Esophagus mucosa (tissue), 1 donor: ENCODE results near the gene IL3RA. TPM values are rescaled to one million over a fixed set of nuclear protein-coding genes. Genes with fewer than 3 reads are reported as not detected.
"Not testable (repeated sequence)": the region's sequence is repeated elsewhere in the genome, so short reads cannot be mapped to it uniquely, and the experiment has no call there.

Source experiments
- ATAC-seq: fragments of 200-7000 bp; cut with Tn5 transposase; one replicate; pipeline ENCODE4 v1.9.1; 2020
- total RNA-seq: library from RNA; stranded (reverse); gene quantifications from one replicate; pipeline ENCODE4 v1.2.4, GENCODE V29; 2023
- donor health status: DM: yes; HTN: yes; CAD: no.

Gene IL3RA
- total RNA-seq, 1 donor from 2014 or later = 1.2 TPM

DNA sequence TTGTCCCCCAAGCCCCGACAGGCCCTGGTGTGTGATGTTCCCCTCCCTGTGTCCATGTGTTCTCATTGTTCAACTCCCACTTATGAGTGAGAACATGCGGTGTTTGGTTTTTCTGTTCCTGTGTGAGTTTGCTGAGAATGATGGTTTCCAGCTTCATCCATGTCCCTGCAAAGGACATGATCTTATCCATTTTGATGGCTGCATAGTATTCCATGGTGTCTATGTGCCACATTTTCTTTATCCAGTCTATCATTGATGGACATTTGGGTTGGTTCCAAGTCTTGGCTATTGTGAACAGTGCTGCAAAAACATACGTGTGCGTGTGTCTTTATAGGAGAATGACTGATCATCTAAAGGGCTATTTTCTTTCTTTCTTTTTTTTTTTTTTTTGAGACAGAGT, 4.2 kb upstream of the IL3RA start:
- ATAC-seq = not testable (repeated sequence)

DNA sequence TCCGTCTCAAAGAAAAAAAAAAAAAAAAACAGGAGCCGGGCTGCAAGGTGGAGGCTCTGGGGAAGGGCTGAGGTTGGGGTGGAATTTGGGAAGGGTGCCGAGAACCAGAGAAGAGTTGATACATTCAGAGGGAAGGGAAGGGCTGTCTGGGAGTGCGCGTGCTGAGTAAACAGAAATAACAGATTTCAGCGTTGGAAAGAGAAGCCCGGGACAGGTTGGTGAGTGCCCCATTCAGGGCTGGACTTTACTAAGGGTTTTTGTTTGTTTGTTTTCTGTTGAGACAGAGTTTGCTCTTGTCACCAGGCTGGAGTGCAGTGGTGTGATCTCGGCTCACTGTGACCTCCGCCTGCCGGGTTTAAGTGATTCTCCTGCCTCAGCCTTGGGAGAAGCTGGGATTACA, 1.7 kb upstream of the IL3RA start:
- no peak for ATAC-seq

DNA sequence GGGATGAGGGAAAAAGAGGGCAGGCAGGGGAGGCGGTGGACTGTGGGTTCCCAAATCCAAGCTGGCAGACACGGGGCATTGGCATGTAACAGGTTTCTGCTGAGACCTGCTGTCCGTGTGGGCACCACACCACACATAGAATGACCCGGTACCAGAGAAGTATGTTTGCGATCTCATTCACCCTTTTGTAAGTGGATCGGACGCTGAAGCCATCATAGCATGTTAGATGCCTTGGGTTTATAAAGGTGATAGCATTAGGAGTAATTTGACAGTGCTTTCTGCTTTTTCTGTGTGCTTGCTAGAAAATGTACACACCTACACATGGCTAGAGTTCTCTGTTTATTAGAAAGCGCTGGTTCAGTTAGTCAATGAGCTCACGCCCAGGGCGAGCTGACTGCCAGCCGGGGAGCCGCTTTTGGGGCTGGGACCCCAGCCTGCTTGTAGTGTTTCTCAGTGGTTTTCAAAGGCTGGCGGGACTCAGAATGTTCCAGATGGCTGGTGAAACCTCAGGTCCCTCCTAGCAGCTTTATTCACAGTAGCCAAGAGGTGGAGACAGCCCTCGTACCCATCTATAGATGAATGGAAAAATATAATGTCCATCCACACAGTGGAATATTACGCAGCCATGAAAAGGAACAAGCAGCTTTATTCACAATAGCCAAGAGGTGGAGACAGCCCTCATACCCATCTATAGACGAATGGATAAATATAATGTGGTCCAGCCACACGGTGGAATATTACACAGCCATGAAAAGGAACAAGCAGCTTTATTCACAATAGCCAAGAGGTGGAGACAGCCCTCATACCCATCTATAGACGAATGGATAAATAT, 579 bp downstream of the IL3RA start:
- ATAC-seq = no peak

DNA sequence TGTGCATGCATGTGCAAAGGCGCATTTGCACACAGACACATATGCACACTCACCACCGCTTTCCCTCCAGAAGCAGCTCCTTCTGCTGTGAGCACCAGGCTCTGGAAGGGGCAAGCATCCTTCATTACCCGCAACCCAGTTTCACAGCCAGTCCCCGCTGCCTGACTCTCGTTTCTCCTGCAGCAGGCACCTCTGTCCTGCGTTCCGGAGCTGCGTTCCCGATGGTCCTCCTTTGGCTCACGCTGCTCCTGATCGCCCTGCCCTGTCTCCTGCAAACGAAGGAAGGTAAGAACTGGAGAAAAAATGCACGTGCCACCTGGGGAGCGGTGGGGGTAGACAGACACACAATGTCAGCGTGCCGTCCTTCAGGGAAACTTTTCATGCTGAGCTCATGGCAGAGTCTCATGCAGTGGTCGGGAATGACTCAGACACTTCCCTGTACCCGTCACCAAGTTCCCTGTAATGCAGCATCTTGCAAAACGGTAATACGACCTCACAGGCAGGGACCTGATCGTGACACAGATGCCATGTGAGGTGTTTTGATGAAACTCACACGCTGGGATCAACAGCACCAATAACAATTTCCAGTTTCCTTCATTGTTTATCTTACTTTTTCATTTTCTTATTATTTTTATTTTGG, 5.1 kb downstream of the IL3RA start:
- ATAC-seq = no peak

DNA sequence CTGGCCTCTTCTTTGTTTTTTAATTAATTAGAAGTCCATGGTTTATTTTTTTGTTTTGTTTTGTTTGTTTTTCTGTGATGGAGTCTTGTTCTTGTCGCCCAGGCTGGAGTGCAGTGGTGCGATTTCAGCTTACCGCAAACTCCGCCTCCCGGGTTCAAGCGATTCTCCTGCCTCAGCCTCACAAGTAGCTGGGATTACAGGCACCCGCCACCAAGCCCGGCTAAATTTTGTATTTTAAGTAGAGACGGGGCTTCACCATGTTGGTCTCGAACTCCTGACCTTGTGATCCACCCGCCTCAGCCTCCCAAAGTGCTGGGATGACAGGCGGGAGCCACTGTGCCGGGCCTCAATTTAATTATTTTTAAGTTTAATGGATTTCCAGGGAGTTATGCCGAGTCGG, 13.0 kb downstream of the IL3RA start:
- not testable (repeated sequence) for ATAC-seq

DNA sequence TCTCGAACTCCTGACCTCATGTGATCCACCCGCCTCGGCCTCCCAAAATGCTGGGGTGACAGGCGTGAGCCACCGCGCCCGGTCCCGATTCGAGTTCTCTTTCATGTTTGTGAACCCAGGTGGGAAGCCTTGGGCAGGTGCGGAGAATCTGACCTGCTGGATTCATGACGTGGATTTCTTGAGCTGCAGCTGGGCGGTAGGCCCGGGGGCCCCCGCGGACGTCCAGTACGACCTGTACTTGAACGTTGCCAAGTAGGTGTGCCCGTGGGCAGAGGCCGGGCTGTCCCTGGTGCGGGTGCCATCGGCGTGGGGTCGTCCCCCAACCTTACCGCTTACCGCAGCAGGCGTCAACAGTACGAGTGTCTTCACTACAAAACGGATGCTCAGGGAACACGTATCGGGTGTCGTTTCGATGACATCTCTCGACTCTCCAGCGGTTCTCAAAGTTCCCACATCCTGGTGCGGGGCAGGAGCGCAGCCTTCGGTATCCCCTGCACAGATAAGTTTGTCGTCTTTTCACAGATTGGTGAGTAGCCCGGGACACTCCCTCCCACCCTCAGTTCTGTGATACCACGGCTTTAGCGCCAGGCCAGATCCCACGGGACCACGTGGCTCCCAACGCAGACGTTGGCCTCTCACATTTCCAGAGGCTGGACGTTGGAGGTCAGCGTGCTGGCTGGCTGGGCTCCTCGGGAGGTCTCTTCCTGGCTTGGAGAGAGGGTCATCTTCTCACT, 15.6 kb downstream of the IL3RA start:
- no peak for ATAC-seq

DNA sequence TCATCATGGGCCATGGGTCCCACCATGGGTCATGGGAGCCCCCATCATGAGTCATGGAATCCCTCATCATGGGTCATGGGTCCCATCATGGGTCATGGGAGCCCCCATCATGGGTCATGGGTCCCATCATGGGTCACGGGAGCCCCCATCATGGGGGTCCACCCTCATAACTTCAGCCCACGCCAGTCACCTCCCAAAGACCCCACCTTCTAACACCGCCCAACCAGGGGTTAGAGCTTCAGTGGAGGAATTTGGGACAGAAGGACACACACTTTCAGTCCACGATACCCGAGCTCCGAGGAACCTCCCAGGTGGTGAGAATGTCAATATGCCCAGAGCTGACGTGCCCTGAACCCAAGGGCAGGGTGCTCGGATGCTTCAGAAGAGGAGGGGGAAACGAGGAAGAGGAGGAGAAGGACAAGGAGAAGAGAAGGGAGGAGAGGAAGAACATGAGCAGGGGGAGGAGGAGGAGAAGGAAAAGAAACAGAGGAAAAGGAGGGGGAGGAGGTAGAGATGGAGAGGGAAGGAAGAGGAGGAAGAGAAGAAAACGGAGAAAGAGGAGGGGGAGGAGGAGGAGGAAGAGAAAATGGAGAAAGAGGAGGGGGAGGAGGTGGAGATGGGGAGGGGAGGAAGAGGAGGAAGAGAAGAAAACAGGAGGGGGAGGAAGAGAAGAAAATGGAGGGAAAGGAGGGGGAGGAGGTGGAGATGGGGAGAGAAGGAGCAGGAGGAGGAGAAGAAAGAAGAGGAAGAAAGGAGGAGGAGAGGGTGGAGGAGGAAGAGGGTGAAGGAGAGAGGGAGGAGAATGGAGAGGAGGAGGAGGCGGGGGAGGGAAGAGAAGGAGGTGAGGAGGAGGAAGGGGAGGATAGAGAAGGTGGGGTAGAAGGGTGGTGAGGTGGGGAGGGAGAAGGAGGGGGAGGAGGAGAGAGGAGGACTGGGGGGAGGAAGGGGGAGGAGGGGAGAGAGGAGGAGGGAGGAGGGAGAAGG, 17.7 kb downstream of the IL3RA start:
- ATAC-seq = no peak

DNA sequence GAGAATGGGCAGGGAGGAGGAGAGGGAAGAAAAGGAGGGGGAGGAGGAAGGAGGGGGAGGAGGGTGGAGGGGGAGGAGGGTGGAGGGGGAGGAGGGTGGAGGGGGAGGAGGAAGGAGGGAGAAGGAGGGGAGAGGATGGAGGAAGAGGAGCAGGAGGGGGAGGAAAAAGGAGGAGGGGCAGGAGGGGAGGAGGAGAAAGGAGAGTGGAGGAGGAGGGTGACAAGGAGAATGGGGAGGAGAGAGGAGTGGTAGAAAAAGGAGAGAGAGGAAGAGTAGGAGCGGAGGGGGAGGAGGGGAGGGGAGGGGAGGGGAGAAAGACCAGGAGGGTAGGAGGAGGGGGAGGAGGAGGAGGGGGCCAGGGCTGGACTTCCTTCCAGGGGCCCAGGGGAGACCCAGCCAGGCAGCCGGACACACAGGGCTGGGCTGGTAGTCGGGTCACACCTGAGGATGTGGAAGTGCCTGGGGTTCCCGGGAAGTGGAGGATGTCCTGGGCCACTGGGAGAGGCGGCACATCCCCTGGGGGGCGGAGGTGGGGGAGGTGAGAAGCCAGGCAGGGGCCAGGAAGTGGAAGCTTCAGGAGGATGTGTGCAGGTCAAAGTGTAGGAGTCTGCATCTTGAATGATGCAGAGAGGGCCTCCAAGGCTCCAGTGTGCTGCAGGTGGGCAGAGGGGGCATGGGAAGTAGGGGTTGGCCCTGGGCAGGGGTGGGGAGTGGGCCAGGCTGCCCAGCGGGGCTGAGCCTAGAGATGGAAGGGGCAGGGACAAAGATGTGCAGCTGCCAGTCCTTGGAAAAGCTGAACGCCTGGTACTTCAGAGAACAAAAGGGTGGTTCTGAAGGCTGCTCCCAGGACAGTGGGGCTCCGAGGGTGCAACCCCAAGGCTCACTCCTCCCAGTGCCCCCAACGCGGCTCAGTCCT, 18.8 kb downstream of the IL3RA start:
- no peak for ATAC-seq

DNA sequence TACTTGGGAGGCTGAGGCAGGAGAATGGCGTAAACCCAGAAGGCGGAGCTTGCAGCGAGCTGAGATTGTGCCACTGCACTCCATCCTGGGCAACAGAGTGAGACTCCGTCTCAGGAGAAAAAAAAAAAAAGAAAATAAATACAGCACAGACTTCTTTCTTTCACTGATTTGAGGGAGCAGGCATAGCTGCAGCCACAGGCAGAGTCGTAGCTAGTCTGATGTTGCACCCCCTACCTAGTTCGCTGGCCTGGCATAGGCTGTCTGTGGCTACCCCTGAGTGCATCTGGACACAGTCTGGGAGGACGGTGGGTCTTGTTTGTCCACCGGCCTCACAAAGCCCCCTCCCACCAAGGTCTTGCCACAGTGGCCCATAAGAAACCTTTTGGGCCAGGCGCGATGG, 21.4 kb downstream of the IL3RA start:
- no peak for ATAC-seq

DNA sequence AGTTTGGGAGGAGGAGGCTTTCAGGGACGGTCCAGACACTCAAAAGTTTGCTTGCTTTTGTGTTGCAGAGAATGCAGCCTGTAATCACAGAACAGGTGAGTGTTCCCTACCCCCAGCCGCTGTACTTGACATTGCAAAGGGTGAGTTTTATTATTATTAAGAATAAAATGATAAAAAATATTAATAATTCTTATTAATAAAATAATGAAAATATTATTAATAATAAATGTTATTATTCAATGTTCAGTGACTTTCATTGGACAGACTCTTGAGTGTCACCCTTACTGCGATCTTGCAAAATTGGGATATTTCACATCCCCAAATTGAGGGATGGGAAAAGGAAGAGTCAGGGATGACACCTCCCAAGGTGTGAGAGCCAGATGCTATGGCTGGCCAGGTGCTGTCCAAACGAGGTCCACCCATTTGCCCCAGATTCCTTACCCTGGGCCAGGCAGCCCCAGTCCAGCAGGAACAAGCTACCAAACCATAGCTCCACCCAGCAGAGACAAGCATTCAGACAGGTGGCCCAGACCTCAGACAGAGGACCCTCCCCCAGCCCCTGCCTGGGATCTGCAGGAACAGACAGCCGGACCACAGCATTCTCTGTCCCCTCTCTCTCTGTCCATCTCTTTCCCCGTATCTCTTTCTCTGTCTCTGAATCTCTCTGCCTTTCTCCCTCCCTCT, 22.4 kb downstream of the IL3RA start:
- ATAC-seq = no peak

DNA sequence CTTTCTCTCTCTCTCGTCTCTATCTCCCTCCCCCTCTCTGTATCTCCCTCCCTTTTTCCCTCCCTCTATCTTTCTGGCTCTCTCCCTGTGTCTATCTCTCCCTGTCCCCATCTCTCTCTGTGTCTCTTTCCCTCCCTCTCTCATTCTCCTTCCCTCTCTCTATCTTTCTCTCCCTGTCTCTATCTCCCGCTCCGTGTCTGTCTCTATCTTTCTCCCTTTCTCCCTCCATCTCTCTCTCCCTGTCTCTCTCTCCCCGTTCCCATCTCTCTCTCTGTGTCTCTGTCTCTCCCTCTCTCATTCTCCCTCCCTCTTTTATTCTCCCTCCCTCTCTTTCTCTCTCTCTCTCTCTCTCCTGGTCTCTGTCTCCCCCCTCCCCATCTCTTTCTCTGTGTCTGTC, 22.9 kb downstream of the IL3RA start:
- no peak for ATAC-seq

DNA sequence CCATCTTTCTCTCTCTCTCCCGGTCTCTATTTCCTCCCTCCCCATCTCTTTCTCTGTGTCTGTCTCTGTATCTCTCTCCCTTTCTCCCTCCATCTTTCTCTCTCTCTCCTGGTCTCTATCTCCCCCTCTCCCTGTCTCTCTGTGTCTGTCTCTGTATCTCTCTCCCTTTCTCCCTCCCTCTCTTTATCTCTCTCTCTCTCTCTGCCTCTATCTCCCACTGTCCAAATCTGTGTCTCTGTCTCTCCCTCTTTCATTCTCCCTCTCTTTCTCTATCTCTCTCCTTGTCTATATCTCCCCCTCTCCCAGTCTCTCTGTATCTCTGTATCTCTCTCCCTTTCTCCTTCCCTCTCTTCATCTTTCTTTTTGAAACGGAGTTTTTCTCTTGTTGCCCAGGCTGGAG, 23.6 kb downstream of the IL3RA start:
- no peak for ATAC-seq

DNA sequence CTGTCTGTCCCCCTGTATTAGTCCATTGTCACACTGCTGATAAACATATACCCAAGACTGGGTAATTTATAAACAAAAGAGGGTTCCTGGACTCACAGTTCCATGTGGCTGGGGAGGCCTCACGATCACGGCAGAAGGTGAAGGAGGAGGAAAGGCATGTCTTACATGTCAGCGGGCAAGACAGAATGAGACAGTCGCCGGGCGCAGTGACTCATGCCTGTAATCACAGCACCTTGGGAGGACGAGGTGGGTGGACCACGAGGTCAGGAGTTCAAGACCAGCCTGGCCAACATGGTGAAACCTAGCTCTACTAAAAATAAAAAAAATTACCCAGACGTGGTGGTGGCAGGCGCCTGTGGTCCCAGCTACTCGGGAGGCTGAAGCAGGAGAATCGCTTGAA, 24.7 kb downstream of the IL3RA start:
- ATAC-seq = no peak

DNA sequence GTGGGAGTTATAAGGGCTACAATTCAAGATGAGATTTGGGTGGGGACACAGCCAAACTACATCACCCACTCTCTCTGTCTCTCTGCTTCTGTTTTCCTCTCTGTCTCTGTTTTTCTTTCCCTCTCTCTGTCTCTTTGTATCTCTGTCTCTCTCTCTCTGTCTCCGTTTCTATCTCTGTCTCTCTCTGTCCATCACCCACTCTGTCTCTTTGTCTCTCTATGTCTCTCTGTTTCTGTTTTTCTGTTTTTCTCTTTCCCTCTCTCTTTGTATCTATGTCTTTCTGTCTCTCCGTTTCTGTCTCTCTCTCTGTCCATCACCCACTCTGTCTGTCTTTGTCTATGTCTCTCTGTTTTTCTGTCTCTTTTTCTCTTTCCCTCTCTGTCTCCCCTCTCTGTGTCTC, 25.3 kb downstream of the IL3RA start:
- no peak for ATAC-seq

DNA sequence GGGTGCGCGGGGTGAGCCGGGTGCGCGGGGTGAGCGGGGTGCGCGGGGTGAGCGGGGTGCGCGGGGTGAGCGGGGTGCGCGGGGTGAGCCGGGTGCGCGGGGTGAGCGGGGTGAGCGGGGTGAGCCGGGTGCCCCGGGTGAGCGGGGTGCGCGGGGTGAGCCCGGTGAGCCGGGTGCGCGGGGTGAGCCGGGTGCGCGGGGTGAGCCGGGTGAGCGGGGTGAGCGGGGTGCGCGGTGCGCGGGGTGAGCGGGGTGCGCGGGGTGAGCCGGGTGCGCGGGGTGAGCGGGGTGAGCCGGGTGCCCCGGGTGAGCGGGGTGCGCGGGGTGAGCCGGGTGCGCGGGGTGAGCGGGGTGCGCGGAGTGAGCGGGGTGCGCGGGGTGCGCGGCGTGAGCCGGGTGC, 29.8 kb downstream of the IL3RA start:
- not testable (repeated sequence) for ATAC-seq

DNA sequence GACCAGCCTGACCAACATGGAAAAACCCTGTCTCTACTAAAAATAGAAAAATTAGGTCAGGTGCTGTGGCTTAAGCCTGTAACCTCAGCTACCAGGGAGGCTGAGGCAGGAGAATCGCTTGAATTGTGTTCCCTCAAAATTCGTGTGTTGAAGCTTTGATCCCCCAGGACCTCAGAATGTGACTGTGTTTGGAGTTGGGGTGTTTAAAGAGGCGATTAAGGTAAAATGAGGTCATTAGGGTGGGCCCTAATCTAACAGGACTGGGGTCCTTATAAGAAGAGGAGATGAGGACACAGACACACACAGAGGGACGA, 31.8 kb downstream of the IL3RA start:
- ATAC-seq = no peak

DNA sequence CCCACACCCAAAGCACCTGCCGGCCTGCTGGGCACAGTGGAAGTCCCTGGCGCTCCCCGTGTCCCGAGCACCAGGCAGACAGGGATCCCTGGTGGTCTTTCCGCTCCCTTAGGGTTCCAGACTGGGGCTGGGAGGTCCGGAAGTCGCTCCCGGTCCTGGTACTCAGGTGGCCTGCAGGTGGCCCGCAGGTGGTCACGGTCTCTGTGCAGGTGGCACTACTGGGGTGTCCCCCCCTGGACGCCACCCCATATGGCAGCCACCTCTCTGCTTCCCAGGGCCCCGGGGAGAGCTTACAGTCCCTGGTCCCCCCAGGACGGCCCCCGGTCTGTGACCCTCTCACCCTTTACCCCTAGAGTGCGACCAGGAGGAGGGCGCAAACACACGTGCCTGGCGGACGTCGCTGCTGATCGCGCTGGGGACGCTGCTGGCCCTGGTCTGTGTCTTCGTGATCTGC, 41.7 kb downstream of the IL3RA start:
- ATAC-seq = peak; percentile 22

DNA sequence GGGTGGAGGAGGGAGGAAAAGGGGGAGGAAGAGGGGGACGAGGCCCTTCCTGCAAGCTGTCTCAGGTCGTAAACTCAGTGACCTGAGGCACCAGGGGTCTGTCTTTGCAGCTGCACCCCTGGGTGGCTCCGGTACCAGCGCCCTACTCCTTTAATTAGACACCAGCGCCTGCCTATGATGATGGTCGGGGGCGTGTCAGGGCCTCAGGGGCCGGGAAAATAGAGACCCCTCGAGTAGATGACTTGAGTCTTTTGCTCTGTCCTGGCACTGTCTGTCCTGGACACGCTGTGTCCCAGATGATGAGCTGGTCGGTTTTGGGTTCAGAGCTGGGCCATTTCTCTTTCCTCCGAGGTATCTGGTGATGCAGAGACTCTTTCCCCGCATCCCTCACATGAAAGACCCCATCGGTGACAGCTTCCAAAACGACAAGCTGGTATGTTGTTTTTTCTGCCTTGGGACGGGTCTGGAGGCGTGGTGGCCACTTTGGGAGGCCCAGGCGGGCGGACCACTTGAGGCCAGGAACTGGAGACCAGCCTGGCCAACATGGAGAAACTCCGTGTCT, 44.2 kb downstream of the IL3RA start:
- peak; percentile 33 for ATAC-seq

DNA sequence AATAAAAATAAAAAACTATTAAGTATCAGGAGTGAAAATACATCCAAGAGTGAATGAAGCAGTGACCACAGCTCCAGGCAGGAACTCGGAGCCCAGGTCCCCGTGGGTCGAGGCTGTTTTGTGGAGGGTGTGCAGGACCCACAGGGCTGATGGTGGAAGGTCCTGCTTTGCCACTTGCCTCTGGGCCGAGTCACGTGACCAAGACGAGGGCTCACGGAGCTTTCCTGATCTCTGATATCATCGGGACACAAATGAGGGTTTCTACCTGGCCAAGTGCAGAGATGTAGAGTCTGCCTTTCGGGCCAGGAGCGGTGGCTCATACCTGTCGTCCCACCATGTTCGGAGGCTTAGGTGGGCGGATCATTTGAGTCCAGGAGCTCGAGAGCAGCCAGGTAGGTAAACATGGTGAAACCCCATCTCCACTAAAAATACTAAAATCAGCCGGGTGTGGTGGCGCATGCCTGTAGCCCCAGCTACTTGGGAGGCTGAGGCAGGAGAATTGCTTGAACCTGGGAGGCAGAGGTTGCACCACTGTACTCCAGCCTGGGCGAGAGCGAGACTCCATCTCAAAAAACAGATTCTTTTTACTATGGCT, 48.2 kb downstream of the IL3RA start:
- ATAC-seq = no peak
